A549 (cell line): Measurements from ENCODE around the gene BDH1.

Experiments used
- BHLHE40 ChIP-seq: IDR thresholded peaks from 2 replicates; pipeline ENCODE4 v1.6.1; 2012; ENCODE audit warnings: low read depth, low read length, inconsistent platforms
- HES2 ChIP-seq: fragments of >200 bp; sonication (Bioruptor Twin); formaldehyde crosslinking; IDR thresholded peaks from 2 replicates; pipeline ENCODE4 v1.6.1; 2016
- KDM1A ChIP-seq: fragments of 200-600 bp; sonication (generic); IDR thresholded peaks from 2 replicates; pipeline ENCODE4 v1.6.1; 2016; ENCODE audit warnings: low read depth, mild to moderate bottlenecking
- MAX ChIP-seq: IDR thresholded peaks from 2 replicates; pipeline ENCODE4 v1.6.1; 2012
- PHF8 ChIP-seq: fragments of 200-600 bp; sonication (generic); IDR thresholded peaks from 2 replicates; pipeline ENCODE4 v1.6.1; 2016; ENCODE audit warnings: low read depth, mild to moderate bottlenecking, antibody characterized with exemption, moderate library complexity, borderline replicate concordance
- POLR2A ChIP-seq: IDR thresholded peaks from 2 replicates; pipeline ENCODE4 v1.6.1; 2012; ENCODE audit warnings: mild to moderate bottlenecking, low read length
- RCOR1 ChIP-seq: fragments of 150-350 bp; IDR thresholded peaks from 2 replicates; pipeline ENCODE4 v1.6.1; 2014; ENCODE audit warnings: antibody characterized with exemption, low read length, low read depth
- RFX5 ChIP-seq: fragments of 450-650 bp; IDR thresholded peaks from 2 replicates; pipeline ENCODE4 v1.7.1; 2014; ENCODE audit warnings: antibody characterized with exemption, mild to moderate bottlenecking, moderate library complexity
- RNF2 ChIP-seq: fragments of 200-600 bp; sonication (generic); IDR thresholded peaks from 2 replicates; pipeline ENCODE4 v1.6.1; 2016; ENCODE audit warnings: low read depth, mild to moderate bottlenecking, antibody characterized with exemption, moderate library complexity, borderline replicate concordance
- SMC3 ChIP-seq: fragments of >200 bp; sonication (Bioruptor Twin); formaldehyde crosslinking; IDR thresholded peaks from 3 replicates; pipeline ENCODE4 v1.6.1; 2018; ENCODE audit warnings: inconsistent platforms
- USF2 ChIP-seq: fragments of 450-650 bp; IDR thresholded peaks from 2 replicates; pipeline ENCODE4 v1.6.1; 2014; ENCODE audit warnings: antibody characterized with exemption
- ZNF302 ChIP-seq: fragments of 250-450 bp; sonication (Bioruptor Pico); IDR thresholded peaks from 2 replicates; pipeline ENCODE4 v1.9.0; 2021; ENCODE audit warnings: inconsistent platforms, mild to moderate bottlenecking, moderate library complexity
- ZSCAN20 ChIP-seq: fragments of 250-450 bp; sonication (Bioruptor Pico); IDR thresholded peaks from 2 replicates; pipeline ENCODE4 v1.8.0; 2022; ENCODE audit warnings: mild to moderate bottlenecking, moderate library complexity
- TF ChIP-seq, protein P1 (sequence below): fragments of >200 bp; sonication (Bioruptor Twin); formaldehyde crosslinking; IDR thresholded peaks from 3 replicates; pipeline ENCODE4 v1.5.1; 2016

- no peak for TF ChIP-seq POLR2A
- no peak for TF ChIP-seq PHF8
- TF ChIP-seq, protein P1, sequence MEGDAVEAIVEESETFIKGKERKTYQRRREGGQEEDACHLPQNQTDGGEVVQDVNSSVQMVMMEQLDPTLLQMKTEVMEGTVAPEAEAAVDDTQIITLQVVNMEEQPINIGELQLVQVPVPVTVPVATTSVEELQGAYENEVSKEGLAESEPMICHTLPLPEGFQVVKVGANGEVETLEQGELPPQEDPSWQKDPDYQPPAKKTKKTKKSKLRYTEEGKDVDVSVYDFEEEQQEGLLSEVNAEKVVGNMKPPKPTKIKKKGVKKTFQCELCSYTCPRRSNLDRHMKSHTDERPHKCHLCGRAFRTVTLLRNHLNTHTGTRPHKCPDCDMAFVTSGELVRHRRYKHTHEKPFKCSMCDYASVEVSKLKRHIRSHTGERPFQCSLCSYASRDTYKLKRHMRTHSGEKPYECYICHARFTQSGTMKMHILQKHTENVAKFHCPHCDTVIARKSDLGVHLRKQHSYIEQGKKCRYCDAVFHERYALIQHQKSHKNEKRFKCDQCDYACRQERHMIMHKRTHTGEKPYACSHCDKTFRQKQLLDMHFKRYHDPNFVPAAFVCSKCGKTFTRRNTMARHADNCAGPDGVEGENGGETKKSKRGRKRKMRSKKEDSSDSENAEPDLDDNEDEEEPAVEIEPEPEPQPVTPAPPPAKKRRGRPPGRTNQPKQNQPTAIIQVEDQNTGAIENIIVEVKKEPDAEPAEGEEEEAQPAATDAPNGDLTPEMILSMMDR: no peak
- TF ChIP-seq ZNF302 (CRISPR knock-in tag): no peak
- no peak for TF ChIP-seq RNF2
- TF ChIP-seq ZSCAN20: no peak
- TF ChIP-seq BHLHE40: no peak
- no peak for TF ChIP-seq SMC3
- no peak for TF ChIP-seq KDM1A
- no peak for TF ChIP-seq HES2
- TF ChIP-seq USF2: no peak
- TF ChIP-seq RFX5: no peak
- no peak for TF ChIP-seq RCOR1
- no peak for TF ChIP-seq MAX
These were observed 3.9 kb upstream of the BDH1 start for GRCh38 chr3:197559651-197560050.
